Right renal cortex interstitium (tissue), 3 donors: ENCODE results near the gene SARS1. TPM values are rescaled to one million over a fixed set of nuclear protein-coding genes. Genes with fewer than 3 reads are reported as not detected.

ENCODE experiments used
- DNase-seq, 3 donors: peaks; one replicate each; pipeline ENCODE4 v3.0.0-alpha.2; 2013; ENCODE audit warnings: low read depth in 3 of 3, low spot score in 2 of 3
- polyA plus RNA-seq, 3 donors: library from polyadenylated mRNA; unstranded; fragments of 120-200 nt; gene quantifications; one replicate each; pipeline ENCODE4 v1.2.1, GENCODE V29; 2013; ENCODE audit not compliant: insufficient read length in 3 of 3

The SARS1 gene
- polyA plus RNA-seq, 3 donors: 144 to 154 (median 150) TPM

GRCh38 chr1:109259674-109260557 is 46.2 kb downstream of the SARS1 start:
- DNase-seq: no peak

DNA sequence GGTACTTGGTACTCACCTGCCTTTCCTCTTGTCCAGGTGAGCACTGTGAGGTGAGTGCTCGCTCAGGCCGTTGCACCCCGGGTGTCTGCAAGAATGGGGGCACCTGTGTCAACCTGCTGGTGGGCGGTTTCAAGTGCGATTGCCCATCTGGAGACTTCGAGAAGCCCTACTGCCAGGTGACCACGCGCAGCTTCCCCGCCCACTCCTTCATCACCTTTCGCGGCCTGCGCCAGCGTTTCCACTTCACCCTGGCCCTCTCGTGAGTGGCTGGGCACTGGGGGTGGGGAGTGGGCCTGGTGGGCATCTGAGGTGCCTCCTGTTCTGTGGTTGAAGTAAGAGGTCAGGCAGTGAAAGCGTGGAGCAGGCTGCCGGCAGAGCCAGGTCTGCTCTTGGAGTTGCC is 47.3 kb downstream of the SARS1 start:
- no peak for DNase-seq

GRCh38 chr1:109261578-109261977 is 47.9 kb downstream of the SARS1 start:
- DNase-seq: no peak

GRCh38 chr1:109262231-109263055 is 48.7 kb downstream of the SARS1 start:
- no peak for DNase-seq

- no peak for DNase-seq
These were observed 49.5 kb downstream of the SARS1 start for GRCh38 chr1:109263234-109263596.

DNA sequence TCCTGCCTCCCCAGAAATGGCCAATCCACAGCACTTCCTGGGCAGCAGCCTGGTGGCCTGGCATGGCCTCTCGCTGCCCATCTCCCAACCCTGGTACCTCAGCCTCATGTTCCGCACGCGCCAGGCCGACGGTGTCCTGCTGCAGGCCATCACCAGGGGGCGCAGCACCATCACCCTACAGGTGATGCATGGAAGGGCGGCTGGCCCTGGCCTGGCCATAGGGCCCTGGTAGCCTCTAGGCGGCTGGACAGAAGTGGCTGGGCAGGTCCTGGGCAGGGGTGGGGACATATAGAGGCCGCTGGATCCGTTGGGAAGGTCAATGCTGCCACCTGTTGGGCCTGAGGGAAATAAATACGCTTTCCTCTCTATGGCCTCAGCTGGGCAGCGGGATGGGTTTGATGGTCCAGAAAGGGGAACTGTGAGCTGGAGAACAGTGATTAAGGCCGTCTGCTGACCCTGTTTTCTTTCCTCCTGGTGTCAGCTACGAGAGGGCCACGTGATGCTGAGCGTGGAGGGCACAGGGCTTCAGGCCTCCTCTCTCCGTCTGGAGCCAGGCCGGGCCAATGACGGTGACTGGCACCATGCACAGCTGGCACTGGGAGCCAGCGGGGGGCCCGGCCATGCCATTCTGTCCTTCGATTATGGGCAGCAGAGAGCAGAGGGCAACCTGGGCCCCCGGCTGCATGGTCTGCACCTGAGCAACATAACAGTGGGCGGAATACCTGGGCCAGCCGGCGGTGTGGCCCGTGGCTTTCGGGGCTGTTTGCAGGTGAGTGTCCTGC is 50.1 kb downstream of the SARS1 start:
- peak in 1 of 3 donors; percentile 64 for DNase-seq

DNA sequence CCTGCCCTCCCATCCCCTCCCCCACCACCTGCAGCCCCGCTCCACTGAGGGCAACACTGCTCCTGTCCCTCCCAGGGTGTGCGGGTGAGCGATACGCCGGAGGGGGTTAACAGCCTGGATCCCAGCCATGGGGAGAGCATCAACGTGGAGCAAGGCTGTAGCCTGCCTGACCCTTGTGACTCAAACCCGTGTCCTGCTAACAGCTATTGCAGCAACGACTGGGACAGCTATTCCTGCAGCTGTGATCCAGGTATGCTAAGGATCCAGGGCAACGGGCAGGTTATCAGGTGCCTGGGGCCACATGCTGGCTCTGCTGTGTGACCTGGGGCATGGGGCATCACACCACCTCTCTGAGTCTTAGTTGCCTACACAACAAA is 50.6 kb downstream of the SARS1 start:
- DNase-seq: no peak

- no peak for DNase-seq
These were observed 51.3 kb downstream of the SARS1 start for GRCh38 chr1:109265016-109265415.

GRCh38 chr1:109265741-109266330 is 52.1 kb downstream of the SARS1 start:
- no peak for DNase-seq

DNA sequence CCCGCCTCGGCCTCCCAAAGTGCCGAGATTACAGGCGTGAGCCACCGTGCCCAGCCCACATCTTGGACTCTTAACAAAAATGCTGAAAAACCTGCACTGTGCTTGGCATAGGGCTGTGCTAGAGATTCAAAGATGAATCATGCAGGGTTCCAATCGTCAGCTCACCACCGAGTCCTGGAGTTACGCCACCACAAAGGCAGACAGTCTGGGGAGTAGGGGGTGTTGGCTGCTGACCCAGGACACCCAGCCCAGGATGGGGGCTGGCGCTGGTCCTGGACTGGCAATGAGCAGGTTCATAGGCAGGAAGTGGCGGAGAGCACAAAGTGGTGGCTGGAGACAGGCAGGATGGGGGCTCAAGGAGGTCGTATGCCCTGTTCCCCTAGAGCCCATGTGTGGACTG is 53.2 kb downstream of the SARS1 start:
- DNase-seq: no peak

DNA sequence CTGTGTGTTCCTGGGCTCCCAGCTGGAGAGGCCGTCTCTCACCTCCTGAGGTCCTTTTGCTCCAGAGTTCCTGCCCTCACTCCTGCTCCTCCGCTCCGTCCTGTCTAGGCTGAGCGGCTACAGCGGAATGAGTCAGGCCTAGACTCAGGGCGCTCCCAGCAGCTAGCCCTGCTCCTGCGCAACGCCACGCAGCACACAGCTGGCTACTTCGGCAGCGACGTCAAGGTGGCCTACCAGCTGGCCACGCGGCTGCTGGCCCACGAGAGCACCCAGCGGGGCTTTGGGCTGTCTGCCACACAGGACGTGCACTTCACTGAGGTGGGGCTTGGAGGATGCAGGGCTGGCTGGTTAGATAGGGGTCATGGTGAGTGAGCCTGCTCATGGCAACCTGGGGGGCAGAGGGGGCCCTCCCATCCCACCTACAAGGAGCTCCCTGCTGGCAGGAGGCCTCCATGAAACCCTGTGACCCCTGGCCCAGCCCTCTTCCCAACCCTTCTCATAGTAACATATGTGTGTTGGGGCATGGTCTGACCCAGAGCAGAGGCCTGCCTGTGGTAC is 54.1 kb downstream of the SARS1 start:
- DNase-seq: no peak

GRCh38 chr1:109268431-109269211 is 54.9 kb downstream of the SARS1 start:
- no peak for DNase-seq

- no peak for DNase-seq
These were observed 55.7 kb downstream of the SARS1 start for GRCh38 chr1:109269212-109269980.

GRCh38 chr1:109269981-109270622 is 56.4 kb downstream of the SARS1 start:
- DNase-seq: no peak

GRCh38 chr1:109270623-109271317 is 57.1 kb downstream of the SARS1 start:
- no peak for DNase-seq

DNA sequence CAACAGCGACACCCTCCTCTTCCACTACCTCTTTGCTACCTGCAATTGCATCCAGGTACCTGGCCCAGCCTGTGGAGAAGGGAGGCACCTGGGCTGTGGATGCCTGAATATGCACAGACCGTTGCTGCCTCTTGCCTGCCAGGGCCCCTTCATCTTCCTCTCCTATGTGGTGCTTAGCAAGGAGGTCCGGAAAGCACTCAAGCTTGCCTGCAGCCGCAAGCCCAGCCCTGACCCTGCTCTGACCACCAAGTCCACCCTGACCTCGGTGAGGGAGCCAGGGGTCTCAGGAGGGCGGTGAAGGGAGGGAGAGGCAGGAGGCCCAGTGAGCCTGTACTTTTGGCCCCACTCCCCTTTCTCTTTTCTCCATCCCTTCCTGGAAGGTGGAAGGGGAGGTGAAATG is 57.7 kb downstream of the SARS1 start:
- no peak for DNase-seq

DNA sequence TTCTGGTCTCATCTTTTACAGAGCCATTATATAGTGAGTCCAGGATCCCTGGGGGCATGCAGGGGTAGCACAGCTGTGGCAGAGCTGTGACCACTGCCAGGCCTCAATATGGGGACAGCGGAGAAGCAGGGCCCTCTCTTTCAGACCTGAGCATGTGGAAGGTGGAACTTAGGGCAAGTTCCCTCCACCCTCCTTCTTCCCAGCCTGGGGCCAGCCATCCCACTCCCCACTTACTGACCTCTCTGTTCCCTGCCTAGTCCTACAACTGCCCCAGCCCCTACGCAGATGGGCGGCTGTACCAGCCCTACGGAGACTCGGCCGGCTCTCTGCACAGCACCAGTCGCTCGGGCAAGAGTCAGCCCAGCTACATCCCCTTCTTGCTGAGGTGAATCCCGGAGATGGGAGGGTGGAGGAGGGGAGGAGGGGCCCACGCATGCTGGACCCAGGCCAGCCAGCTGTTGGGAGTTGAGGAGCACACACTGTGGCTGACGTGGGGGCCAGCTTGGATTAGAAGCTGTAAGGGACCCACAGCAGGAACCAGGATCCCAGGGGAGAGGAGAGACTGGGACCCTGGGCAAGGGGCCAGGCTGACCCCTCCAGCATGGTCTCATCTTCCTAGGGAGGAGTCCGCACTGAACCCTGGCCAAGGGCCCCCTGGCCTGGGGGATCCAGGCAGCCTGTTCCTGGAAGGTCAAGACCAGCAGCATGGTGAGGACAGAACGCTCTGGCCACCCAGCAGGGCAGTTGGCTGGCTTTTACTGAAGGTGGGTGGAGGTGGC is 58.5 kb downstream of the SARS1 start:
- DNase-seq: no peak
